Naive B cell (primary cell): ENCODE data around the gene KRTAP20-3. TPM values are rescaled to one million over a fixed set of nuclear protein-coding genes. Genes with fewer than 3 reads are reported as not detected.

Source experiments
- ATAC-seq, 2 donors: fragments of 150-1000 bp; cut with Tn5 transposase; 2 replicates each; pipeline ENCODE4 v1.10.0; 2021; ENCODE audit warnings: low read depth in 2 of 2, mild to moderate bottlenecking in 2 of 2, moderate library complexity in 2 of 2
- DNase-seq: peaks from one replicate; pipeline ENCODE4 v3.0.0; 2022
- H3K27ac Mint-ChIP-seq, 6 donors: one replicate each; pipeline ENCODE4 v1.8.0; 2020 to 2022; ENCODE audit warnings: mild to moderate bottlenecking in 6 of 6, mixed read lengths in 6 of 6, moderate library complexity in 5 of 6, inconsistent platforms in 2 of 6
- H3K27me3 Mint-ChIP-seq, 3 donors: one replicate each; pipeline ENCODE4 v1.8.0; 2021 to 2022; ENCODE audit warnings: mixed read lengths in 3 of 3, mild to moderate bottlenecking in 1 of 3
- H3K36me3 Mint-ChIP-seq, 2 donors: one replicate each; pipeline ENCODE4 v1.8.0; 2020 to 2022; ENCODE audit warnings: mixed read lengths in 2 of 2, inconsistent platforms in 1 of 2, mild to moderate bottlenecking in 1 of 2
- H3K4me1 Mint-ChIP-seq, 3 donors: one replicate each; pipeline ENCODE4 v1.8.0; 2020 to 2022; ENCODE audit warnings: mixed read lengths in 3 of 3, inconsistent platforms in 1 of 3, mild to moderate bottlenecking in 1 of 3, moderate library complexity in 1 of 3
- H3K4me3 Mint-ChIP-seq, 8 donors: one replicate each; pipeline ENCODE4 v1.8.0; 2020 to 2022; ENCODE audit warnings: mild to moderate bottlenecking in 8 of 8, mixed read lengths in 8 of 8, moderate library complexity in 8 of 8, inconsistent platforms in 2 of 8
- H3K9me3 Mint-ChIP-seq, 7 donors: one replicate each; pipeline ENCODE4 v1.8.0; 2020 to 2022; ENCODE audit warnings: mixed read lengths in 7 of 7, mild to moderate bottlenecking in 5 of 7, inconsistent platforms in 2 of 7, moderate library complexity in 1 of 7
- polyA plus RNA-seq, 6 donors: library from polyadenylated mRNA; unstranded; fragments of 300-500 nt; fragmentation: Illumina TruSeq; gene quantifications; one replicate each; pipeline ENCODE4 v1.2.3, GENCODE V29; 2021; ENCODE audit warnings: low read depth in 6 of 6

KRTAP20-3 gene
- polyA plus RNA-seq, 6 donors from 2014 or later = not detected

- Mint-ChIP-seq H3K27ac (no peak within 1 kb of the TSS), H3K27me3 (no peaks in the 10 kb centered on the region), H3K9me3 (peaks cover 4 to 11% (median 5%) of the 10 kb centered on the region in 7 donors), H3K36me3 (no peaks in the 10 kb centered on the region), H3K4me1 (no peaks in the 10 kb centered on the region), H3K4me3 (no peak within 1 kb of the TSS)
- no peak for DNase-seq
- ATAC-seq = no peak
These were observed 7.8 kb upstream of the KRTAP20-3 start, which contains the start of gene KRTAP20-2 for GRCh38 chr21:30634906-30635305. Gene KRTAP20-2, plus strand, starts transcription at chr21:30635206. Its CDS starts 58 bp downstream, at chr21:30635264.

GRCh38 chr21:30638686-30639085 lies 4.0 kb upstream of the KRTAP20-3 start:
- H3K27me3 Mint-ChIP-seq = no peaks in the 10 kb centered on the region
- ATAC-seq = no peak
- peaks cover 5 to 14% (median 7%) of the 10 kb centered on the region in 7 donors for H3K9me3 Mint-ChIP-seq
- H3K4me1 Mint-ChIP-seq = no peaks in the 10 kb centered on the region
- H3K27ac Mint-ChIP-seq = no peak overlapping the region
- H3K4me3 Mint-ChIP-seq = no peak overlapping the region
- no peak for DNase-seq
- no peaks in the 10 kb centered on the region for H3K36me3 Mint-ChIP-seq

GRCh38 chr21:30646904-30647414 lies 4.3 kb downstream of the KRTAP20-3 start:
- ATAC-seq = no peak
- no peaks in the 10 kb centered on the region for H3K27me3 Mint-ChIP-seq
- no peak overlapping the region for H3K4me3 Mint-ChIP-seq
- peaks cover 2 to 19% (median 9%) of the 10 kb centered on the region in 7 donors for H3K9me3 Mint-ChIP-seq
- DNase-seq = no peak
- no peaks in the 10 kb centered on the region for H3K4me1 Mint-ChIP-seq
- H3K36me3 Mint-ChIP-seq = no peaks in the 10 kb centered on the region
- H3K27ac Mint-ChIP-seq = no peak overlapping the region

- Mint-ChIP-seq H3K27me3 (no peaks in the 10 kb centered on the region), H3K9me3 (peaks cover 0 to 14% (median 2%) of the 10 kb centered on the region in 7 donors), H3K36me3 (no peaks in the 10 kb centered on the region), H3K4me3 (no peak overlapping the region), H3K27ac (no peak overlapping the region), H3K4me1 (no peaks in the 10 kb centered on the region)
- ATAC-seq = no peak
- no peak for DNase-seq
These were observed 10.2 kb downstream of the KRTAP20-3 start for GRCh38 chr21:30652891-30653290.

- Mint-ChIP-seq H3K4me1 (no peaks in the 10 kb centered on the region), H3K9me3 (peaks cover 1 to 21% (median 5%) of the 10 kb centered on the region in 7 donors), H3K27ac (no peak overlapping the region), H3K36me3 (no peaks in the 10 kb centered on the region), H3K4me3 (no peak overlapping the region), H3K27me3 (no peaks in the 10 kb centered on the region)
- ATAC-seq = no peak
- no peak for DNase-seq
These were observed 26.1 kb downstream of the KRTAP20-3 start for GRCh38 chr21:30668776-30669175.

GRCh38 chr21:30672985-30673650 lies 30.5 kb downstream of the KRTAP20-3 start:
- no peaks in the 10 kb centered on the region for H3K4me1 Mint-ChIP-seq
- no peak overlapping the region for H3K4me3 Mint-ChIP-seq
- H3K27me3 Mint-ChIP-seq = no peaks in the 10 kb centered on the region
- DNase-seq (no peak), ATAC-seq (no peak)
- peaks cover 0 to 20% (median 5%) of the 10 kb centered on the region in 7 donors for H3K9me3 Mint-ChIP-seq
- H3K36me3 Mint-ChIP-seq = no peaks in the 10 kb centered on the region
- no peak overlapping the region for H3K27ac Mint-ChIP-seq

- peaks cover 0 to 19% (median 5%) of the 10 kb centered on the region in 7 donors for H3K9me3 Mint-ChIP-seq
- no peaks in the 10 kb centered on the region for H3K27me3 Mint-ChIP-seq
- DNase-seq (no peak), ATAC-seq (no peak)
- H3K4me3 Mint-ChIP-seq = no peak overlapping the region
- no peaks in the 10 kb centered on the region for H3K4me1 Mint-ChIP-seq
- H3K36me3 Mint-ChIP-seq = no peaks in the 10 kb centered on the region
- no peak overlapping the region for H3K27ac Mint-ChIP-seq
These were observed 31.6 kb downstream of the KRTAP20-3 start for GRCh38 chr21:30674312-30674711.

- Mint-ChIP-seq H3K4me1 (no peaks in the 10 kb centered on the region), H3K9me3 (peaks cover 0 to 17% (median 5%) of the 10 kb centered on the region in 7 donors), H3K36me3 (no peaks in the 10 kb centered on the region), H3K27ac (no peak overlapping the region), H3K27me3 (no peaks in the 10 kb centered on the region), H3K4me3 (no peak overlapping the region)
- DNase-seq (no peak), ATAC-seq (no peak)
These were observed 34.1 kb downstream of the KRTAP20-3 start for GRCh38 chr21:30676737-30677136.

GRCh38 chr21:30680586-30680985 lies 37.9 kb downstream of the KRTAP20-3 start:
- H3K4me1 Mint-ChIP-seq = no peaks in the 10 kb centered on the region

GRCh38 chr21:30684506-30684905 lies 41.8 kb downstream of the KRTAP20-3 start:
- no peak for ATAC-seq
- DNase-seq = no peak
- no peak overlapping the region for H3K27ac Mint-ChIP-seq
- H3K4me3 Mint-ChIP-seq = no peak overlapping the region
- peaks cover 0 to 14% (median 8%) of the 10 kb centered on the region in 7 donors for H3K9me3 Mint-ChIP-seq
- H3K36me3 Mint-ChIP-seq = no peaks in the 10 kb centered on the region
- H3K4me1 Mint-ChIP-seq = no peaks in the 10 kb centered on the region
- H3K27me3 Mint-ChIP-seq = no peaks in the 10 kb centered on the region

More at GRCh38 chr21:30680586-30680985, 37.9 kb downstream of the KRTAP20-3 start:
- DNase-seq (no peak), ATAC-seq (no peak)
- Mint-ChIP-seq H3K36me3 (no peaks in the 10 kb centered on the region), H3K4me3 (no peak overlapping the region), H3K9me3 (peaks cover 0 to 22% (median 8%) of the 10 kb centered on the region in 7 donors), H3K27ac (no peak overlapping the region), H3K27me3 (no peaks in the 10 kb centered on the region)

GRCh38 chr21:30689822-30690221 lies 47.2 kb downstream of the KRTAP20-3 start:
- peaks cover 0 to 8% (median 4%) of the 10 kb centered on the region in 7 donors for H3K9me3 Mint-ChIP-seq
- H3K27ac Mint-ChIP-seq = no peak overlapping the region
- H3K27me3 Mint-ChIP-seq = no peaks in the 10 kb centered on the region
- DNase-seq (no peak), ATAC-seq (no peak)
- H3K36me3 Mint-ChIP-seq = no peaks in the 10 kb centered on the region
- no peaks in the 10 kb centered on the region for H3K4me1 Mint-ChIP-seq
- no peak overlapping the region for H3K4me3 Mint-ChIP-seq

Other genes with a start within 250 kb of the KRTAP20-3 start
- gene KRTAP13-1, start 246.8 kb upstream of the KRTAP20-3 start, polyA plus RNA-seq = not detected
- not detected for gene KRTAP13-3, start 216.9 kb upstream of the KRTAP20-3 start, polyA plus RNA-seq
- gene KRTAP13-4, start 212.6 kb upstream of the KRTAP20-3 start, polyA plus RNA-seq = not detected
- not detected for gene KRTAP15-1, start 202.6 kb upstream of the KRTAP20-3 start, polyA plus RNA-seq
- gene KRTAP19-1, start 162.5 kb upstream of the KRTAP20-3 start, polyA plus RNA-seq = not detected
- not detected for gene KRTAP19-2, start 155.4 kb upstream of the KRTAP20-3 start, polyA plus RNA-seq
- gene KRTAP19-3, start 150.9 kb upstream of the KRTAP20-3 start, polyA plus RNA-seq = not detected
- not detected for gene KRTAP19-4, start 145.7 kb upstream of the KRTAP20-3 start, polyA plus RNA-seq
- gene KRTAP19-5, start 140.7 kb upstream of the KRTAP20-3 start, polyA plus RNA-seq = not detected
- gene KRTAP19-6, start 101.0 kb upstream of the KRTAP20-3 start, polyA plus RNA-seq = not detected
- gene KRTAP19-7, start 81.5 kb upstream of the KRTAP20-3 start, polyA plus RNA-seq = not detected
- gene KRTAP22-2, start 52.5 kb upstream of the KRTAP20-3 start, polyA plus RNA-seq = not detected
- gene KRTAP6-3, start 50.4 kb upstream of the KRTAP20-3 start, polyA plus RNA-seq = not detected
- gene KRTAP6-2, start 44.0 kb upstream of the KRTAP20-3 start, polyA plus RNA-seq = not detected
- not detected for gene KRTAP22-1, start 41.8 kb upstream of the KRTAP20-3 start, polyA plus RNA-seq
- gene KRTAP6-1, start 28.9 kb upstream of the KRTAP20-3 start, polyA plus RNA-seq = not detected
- gene KRTAP20-1, start 26.4 kb upstream of the KRTAP20-3 start, polyA plus RNA-seq = not detected
- not detected for gene KRTAP20-4, start 22.2 kb upstream of the KRTAP20-3 start, polyA plus RNA-seq
- gene KRTAP20-2, start 7.7 kb upstream of the KRTAP20-3 start, polyA plus RNA-seq = not detected
- gene KRTAP21-3, start 75.9 kb downstream of the KRTAP20-3 start, polyA plus RNA-seq = not detected
- not detected for gene KRTAP21-2, start 104.4 kb downstream of the KRTAP20-3 start, polyA plus RNA-seq
- not detected for gene KRTAP21-1, start 112.6 kb downstream of the KRTAP20-3 start, polyA plus RNA-seq
- gene KRTAP8-1, start 170.4 kb downstream of the KRTAP20-3 start, polyA plus RNA-seq = not detected
- not detected for gene KRTAP7-1, start 186.9 kb downstream of the KRTAP20-3 start, polyA plus RNA-seq
- not detected for gene KRTAP11-1, start 238.7 kb downstream of the KRTAP20-3 start, polyA plus RNA-seq